ENCODE measurements around the gene ARHGEF16.

Gene ARHGEF16

DNA sequence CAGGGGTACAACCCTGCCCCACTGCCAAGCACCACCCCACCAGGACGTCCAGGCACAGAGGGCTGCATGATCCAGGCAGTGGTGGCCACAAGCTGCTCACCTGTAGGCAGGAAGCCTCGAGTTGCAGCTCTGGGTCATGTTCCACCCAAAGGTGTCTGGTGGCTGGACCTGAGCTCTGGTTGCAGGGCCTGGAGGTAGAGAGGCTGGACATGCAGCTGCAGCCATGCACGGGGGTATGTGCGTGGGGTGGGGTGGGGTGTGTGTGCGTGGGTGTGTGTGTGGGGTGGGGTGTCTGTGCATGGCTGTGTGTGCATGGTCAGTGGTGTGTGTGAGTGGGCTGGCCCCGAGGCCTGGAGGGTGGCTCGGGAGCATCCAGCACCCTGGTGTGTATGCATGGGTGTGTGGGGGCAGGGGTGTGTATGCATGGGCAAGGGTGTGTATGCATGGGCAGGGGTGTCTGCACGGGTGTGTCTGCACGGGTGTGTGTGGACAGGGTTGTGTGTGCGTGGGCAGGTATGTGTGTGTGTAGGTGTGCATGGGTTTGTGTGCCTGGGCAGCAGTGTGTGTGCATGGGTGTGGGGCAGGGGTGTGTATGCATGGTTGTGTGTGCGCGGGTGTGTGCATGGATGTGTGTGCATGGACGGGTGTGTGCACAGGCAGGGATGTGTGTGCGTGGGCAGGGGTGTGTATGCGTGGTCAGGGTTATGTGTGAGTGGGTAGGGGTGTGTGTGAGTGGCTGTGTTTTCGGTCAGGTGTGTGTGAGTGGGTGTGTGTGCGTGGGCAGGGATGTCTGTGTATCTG is 15.6 kb downstream of the ARHGEF16 start:
- no peak for DNase-seq

DNA sequence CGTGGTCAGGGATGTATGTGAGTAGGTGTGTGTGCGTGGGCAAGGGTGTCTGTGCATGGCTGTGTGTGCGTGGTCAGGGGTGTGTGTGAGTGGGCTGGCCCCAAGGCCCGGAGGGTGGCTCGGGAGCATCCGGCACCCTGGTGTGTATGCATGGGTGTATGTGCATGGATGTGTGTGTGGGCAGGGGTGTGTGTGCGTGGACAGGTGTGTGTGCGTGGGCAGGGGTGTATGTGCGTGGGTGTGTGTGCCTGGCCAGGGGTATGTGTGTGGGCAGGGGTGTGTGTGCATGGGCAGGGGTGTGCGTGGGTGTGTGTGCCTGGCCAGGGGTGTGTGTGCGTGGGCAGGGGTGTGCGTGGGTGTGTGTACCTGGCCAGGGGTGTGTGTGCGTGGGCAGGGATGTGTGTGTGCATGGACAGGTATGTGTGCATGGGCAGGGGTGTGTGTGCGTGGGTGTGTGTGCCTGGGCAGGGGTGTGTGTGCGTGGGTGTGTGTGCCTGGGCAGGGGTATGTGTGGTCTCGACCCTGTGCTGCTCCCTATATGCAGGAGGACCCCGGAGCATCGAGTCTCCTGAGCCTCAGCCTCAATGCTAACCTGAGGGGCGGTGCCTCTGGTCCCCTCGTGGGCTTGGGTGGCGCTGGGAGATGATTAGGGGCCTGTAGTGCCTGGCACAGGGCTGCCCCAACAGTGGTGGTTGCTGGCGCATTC is 16.3 kb downstream of the ARHGEF16 start:
- DNase-seq: no peak

DNA sequence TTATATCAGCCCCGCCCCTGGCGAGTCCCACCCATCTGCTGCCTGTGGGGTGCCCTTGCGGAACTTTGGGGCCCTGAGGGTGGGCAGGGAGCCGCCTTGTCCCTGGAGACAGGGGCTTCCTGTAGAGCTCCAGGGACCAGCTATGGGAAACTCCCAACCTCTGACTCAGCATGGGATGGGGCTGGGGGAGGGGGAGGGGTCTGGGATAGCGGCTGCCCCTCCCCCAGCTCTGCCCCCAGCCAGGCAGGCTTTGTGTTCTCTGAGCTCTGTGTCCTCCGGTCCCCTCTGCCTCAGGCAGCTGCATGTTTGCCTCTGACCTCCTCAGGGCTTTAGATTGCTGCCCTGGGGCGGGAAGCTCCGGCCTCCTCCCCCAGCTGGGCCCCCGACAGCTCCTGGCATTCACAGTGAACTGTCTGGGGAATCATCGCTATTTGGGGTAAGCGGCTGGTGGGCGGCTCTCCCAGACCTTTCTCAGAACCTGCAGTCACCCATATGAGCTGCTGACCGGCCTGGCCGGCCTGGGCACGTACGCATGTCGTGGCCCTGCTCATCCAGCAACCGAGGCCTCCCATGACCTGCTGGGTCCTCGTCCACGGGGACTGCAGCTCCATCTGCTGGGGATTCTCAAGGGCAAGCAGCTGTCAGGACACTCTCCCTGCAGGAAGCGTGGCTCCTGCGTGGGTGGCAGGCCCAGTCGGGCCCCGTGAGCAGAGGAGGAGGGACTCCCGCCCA is 17.1 kb downstream of the ARHGEF16 start:
- no peak for DNase-seq

DNA sequence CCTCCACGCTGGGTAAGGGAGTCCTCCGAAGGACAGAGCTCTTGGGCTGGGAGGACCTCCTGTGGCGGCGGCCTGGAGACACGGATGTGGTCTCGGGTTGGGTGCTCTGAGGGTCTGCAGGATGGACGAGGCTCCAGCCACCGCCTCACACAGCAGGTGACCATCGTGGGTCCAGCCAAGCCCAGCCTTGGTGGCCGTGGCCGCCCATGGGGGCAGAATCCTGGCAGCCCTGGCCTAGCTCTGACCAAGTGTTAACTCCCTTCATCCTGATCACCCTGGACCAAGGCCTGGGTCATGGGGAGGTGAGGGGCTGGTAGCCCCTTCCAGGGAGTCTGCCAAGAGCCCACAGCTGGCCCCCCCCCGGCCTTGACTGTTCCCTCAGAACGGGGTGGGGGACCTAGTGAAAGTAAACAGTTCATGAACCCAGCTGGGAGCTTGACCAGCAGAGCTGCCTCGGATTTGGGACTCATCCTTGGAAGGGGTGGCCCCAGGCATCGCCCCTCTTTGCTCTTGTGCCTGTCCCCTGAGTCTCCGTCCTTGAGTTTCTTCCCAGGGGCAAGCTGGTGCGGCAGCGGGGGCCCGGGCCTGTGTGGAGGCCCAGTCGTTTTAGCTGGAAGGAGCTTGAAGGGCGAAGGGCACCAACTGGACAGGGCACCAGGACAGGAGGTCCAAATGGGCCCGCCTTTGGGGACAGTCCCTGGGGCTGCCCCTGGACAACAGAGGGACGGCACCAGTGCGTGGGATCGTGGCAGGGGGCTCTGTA is 17.8 kb downstream of the ARHGEF16 start:
- DNase-seq: no peak

DNA sequence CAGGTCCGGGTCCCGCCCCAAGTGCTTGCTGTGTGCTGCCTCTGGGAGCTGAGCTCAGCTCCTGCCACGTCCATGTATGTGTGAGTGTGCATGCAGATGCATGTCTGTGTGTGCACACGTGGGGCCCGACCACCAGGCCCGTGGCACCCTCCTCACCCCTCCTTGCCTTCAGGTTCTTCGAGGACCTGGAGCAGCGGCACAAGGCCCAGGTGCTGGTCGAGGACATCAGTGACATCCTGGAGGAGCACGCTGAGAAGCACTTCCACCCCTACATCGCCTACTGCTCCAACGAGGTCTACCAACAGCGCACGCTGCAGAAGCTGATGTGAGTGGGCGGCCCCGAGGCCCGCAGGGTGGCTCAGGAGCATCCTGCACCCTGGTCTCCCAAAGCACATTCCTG is 18.4 kb downstream of the ARHGEF16 start:
- DNase-seq: no peak

DNA sequence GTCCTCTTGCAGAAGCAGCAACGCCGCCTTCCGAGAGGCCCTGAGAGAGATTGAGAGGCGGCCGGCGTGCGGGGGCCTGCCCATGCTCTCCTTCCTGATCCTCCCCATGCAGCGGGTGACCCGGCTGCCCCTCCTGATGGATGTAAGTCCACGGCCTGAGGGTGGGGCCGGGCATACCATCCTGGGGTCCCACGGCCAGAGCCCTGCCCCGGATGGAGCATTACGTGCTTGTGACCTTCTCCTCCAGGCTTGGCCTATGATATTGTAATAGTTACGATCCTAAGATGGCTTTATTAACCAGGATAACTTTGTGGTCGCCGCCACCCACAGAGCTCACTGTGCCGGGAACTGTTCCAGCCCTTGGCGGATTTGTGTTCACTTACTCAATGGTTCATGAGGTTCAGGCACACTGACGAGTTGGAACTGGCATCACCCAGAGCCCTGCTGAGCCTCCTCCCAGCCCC is 18.9 kb downstream of the ARHGEF16 start:
- DNase-seq: no peak

DNA sequence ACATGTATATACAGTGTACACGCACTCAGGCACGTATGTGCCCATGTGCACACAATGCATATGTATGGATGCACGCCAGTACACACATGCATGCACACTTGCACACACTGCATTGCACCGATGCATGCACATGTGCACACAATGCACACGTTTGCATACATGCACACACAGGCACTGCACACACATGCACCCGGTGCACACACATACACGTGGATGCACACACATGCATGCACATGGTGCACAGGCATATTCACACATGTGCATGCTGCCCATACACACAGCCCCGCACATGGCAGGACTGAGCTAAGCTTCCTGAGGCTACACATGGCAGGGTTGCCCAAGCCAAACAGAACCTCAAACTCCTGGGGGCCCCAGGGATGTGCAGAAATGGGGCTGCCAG is 19.6 kb downstream of the ARHGEF16 start:
- no peak for DNase-seq

DNA sequence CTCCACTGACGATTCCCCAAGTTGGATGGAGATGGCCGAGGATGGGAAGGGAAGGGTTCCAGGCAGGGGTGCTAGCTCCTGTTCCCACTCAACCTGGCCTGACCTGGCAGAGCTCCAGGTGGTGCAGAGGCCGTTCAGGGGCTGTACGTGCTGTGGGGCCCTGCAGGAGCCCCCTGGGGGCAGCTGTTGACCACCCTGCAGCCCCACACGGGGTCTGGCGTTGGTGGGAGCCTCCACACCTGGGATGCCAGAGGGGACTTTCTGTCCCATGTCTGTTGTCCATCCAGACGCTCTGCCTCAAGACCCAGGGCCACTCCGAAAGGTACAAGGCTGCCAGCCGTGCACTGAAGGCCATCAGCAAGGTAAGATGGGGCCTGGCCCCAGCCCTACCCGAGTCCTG is 20.0 kb downstream of the ARHGEF16 start:
- no peak for DNase-seq

DNA sequence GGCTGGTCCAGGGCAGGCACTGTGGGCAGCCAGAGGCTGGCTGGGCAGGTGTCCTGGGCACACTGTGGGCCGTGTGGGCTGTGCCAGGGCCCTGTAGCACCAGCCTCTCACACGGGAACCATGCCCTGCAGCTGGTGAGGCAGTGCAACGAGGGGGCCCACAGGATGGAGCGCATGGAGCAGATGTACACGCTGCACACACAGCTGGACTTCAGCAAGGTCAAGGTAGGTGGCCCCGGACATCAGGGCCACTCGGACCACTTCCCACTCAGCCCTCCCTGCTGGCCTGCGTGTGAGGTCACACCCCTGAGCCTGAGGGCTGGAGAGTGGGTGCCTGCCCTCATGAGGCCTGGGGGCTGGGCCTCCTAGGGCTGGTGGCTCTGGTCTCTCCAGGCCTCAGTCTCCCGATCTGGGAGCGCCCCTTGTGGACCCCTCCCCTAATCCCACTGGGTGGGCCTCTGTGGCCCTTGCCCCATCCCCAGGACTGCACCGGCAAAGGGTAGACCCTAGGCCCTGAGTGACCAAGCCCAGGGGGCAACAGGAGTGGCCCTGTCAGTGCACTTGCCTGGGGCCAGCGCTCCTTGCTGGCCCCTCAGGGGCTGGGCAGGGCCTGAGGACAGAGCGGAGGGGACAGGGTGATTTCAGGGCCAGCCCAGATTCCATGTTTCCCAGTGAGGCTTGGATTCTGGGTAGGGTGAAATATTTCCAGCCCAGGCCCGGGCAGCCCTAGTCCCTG is 21.5 kb downstream of the ARHGEF16 start:
- no peak for DNase-seq

DNA sequence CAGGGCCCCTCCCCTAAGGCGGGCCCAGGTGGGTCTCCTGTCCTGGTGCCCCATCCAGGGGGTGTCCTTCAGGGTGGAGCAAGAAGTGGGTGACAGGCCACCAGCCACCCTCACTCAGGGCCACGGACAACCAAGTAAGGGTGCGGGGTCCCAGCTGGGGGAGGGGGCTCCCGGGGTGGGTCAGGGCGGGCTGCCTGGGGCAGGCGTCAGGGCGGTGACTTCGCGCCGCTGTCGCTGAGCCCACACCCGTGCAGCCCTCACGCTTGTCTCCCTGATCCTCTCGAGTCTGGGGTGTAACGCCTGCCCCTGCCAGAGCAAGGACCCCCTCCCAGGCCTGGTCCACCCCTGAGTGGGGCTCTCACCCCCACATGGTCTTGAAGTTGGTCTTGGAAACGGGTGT is 22.2 kb downstream of the ARHGEF16 start:
- no peak for DNase-seq

DNA sequence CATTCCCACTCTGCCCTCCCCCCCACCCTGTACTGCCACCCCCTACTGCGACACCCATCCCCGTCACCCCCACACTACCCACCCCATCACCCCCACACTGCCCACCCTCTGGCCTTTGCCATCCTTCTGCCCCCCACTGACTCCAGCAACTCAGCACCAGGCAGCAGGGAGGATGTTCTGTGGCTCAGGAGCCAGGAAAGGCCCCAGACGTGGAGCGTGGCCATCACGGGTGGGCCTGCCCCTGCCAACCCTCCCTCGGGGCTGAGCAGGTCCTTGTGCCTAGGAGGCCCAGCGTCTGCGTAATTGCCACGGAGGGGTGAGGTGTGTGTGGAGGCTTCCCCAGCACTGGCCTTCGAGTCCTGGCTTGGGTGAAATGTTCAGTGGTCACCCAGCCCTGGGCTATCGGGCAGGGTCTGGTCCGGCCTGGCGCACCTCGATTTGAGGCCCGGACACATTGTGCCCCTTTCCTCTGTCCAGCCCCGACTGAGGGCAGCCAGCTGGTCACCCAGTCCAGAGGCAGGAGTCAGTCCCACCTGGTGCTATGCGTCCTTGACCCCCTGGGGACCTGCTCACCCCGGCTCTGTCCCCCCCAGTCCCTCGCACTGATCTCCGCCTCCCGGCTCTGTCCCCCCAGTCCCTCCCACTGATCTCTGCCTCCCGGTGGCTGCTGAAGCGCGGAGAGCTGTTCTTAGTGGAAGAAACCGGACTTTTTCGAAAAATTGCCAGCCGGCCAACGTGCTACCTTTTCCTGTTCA is 23.0 kb downstream of the ARHGEF16 start:
- no peak for DNase-seq

DNA sequence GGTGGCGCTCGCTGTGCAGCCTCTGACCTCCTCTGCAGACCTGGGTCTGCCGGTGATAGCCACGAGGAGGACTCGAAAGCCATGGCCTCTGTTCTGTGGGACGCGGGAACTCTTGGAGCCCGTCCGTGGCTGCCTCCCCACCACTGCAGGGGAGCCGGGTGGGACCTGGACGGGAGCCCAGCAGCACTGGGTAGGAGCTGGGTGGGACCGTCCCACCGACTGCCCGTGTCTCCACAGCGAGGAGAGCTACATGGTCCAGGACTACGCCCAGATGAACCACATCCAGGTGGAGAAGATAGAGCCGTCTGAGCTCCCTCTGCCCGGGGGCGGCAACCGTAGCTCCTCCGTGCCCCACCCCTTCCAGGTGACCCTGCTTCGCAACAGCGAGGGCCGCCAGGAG is 23.7 kb downstream of the ARHGEF16 start:
- no peak for DNase-seq

DNA sequence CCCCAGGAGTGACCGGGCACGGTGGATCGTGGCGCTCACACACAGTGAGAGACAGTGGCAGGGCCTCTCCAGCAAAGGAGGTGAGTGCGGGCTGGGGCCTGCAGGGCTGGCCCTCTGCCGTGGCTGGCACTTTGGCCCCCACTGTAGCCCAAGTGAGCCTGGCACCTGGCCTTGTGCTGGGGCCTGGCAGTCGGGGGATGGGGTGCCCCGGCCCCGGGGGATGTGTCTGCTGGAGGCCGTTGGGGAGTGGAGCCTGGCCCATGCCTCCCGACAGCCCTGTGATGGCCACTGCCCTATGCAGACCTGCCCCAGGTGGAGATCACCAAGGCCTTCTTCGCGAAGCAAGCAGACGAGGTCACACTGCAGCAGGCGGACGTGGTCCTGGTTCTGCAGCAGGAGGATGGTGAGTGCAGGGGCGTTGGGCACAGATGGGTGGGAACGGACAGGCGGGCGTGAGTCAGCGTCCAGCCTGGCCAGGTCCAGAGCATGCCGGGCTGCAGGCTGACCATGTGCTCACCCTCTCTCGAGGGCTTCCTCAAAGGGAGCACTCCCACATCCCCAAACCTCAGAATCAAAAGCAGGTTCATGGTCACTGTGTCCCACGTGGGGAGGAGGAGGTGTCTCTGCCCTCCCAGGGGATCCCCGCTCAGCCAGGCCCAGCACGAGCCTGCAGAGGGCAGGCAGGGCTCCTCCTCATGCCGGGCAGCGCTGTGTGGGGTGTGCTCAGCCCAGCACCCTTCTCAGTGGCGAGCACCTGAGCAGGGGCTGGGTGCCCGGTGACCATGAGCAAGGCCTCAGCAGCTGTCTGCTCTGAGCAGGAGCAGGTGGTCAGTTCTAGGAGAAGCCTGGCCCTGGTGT is 25.3 kb downstream of the ARHGEF16 start:
- DNase-seq: no peak

DNA sequence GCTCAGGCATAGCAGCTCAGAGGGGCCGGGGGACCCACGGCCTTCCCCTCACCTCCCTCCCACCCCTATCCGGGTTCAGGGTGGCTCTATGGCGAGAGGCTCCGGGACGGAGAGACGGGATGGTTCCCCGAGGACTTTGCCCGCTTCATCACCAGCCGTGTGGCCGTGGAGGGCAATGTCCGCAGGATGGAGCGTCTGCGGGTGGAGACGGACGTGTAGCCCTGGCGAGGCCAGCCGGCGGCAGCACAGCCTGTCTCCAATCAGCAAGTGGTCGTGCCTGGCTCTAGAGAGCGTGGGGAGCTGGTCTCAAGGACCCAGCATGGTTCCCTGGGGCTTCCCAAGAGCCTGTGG is 25.9 kb downstream of the ARHGEF16 start:
- no peak for DNase-seq

DNA sequence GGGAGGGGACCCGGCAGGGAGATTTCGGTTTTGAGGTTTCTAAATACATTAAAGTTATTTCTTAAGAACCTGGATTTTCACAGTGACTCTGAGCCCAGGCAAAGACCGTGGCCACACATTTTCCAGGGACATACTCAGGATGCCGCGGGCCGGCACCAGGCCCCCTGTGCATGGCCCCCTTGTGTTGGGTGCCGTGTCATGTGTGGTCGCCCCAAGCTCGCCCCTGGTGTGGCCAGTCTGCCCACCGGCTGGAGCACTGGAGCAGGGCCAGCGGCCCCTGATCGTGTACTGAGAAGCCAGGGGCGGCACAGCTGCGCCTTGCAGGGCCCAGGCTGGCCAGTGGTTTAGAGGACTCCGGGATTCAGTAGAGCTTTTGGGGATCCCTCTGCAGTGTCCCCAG is 26.6 kb downstream of the ARHGEF16 start:
- DNase-seq: no peak

DNA sequence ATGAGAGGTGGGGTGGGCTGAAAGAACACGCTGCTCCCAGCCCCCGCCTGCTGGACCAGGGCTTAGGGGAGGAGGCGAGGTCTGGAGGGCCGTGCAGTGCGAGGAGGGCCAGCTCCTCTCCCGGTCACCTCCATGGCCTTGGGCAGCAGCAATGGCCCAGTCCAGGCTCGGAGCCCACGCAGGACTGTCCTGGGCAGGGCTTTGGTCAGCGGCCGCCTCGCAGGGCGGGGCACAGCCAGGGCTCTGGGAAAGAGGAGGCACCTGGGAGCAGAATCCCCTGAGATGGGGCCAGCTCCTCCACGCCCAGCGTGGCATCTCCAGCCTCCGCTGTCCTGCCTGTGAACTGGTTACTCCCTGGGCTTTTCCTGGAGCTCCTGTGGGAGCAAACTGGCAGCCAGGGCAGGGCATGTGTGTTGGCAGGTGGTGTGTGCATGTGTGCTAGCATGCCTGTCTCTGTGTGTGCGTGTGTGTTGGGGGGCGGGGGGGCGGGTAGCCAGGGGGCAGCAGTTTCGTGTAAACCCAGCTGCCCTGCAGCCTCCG is 27.4 kb downstream of the ARHGEF16 start:
- no peak for DNase-seq

DNA sequence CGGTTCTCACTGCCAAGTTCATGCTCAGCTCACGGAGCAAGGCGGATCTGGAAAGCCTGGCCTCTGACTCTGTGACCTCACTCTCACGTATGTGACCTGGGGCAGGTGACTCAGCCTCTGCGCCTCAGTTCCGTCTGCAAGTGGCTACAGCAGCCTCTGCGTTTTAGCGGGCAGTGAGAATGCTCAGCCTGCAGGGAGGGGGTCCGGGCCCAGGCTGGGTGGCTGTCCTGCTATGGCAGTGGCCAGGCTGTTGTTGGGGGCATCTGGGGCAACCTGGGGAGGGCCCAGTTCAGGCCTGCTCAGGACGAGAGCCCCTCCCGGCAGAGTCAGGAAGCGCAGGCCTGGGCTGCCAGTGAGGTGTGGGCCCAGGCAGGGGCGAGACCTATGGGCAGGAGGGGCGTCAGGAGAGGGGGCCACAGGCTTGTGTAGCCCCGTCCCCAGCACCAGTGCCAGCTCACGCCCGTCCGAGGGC is 27.9 kb downstream of the ARHGEF16 start:
- no peak for DNase-seq

DNA sequence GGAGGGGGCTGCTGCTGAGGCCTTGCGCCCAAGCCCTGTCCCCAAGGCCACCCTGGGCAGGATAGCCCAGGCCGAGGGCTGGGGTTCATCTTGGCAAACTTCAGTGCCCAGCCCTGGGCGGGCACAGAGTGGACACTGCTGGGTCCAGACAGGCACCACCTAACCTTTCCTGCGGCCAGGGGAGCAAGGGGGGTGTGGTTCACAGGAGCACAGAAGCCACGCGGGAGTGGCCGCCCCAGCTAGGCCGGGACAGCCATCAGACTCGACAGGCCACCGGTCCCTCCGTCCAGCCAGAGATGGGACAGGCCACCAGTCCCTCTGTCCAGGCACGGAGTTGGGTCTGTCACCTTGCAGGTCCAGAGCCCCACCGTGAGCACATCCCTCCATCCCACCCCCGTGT is 28.9 kb downstream of the ARHGEF16 start:
- DNase-seq: no peak

DNA sequence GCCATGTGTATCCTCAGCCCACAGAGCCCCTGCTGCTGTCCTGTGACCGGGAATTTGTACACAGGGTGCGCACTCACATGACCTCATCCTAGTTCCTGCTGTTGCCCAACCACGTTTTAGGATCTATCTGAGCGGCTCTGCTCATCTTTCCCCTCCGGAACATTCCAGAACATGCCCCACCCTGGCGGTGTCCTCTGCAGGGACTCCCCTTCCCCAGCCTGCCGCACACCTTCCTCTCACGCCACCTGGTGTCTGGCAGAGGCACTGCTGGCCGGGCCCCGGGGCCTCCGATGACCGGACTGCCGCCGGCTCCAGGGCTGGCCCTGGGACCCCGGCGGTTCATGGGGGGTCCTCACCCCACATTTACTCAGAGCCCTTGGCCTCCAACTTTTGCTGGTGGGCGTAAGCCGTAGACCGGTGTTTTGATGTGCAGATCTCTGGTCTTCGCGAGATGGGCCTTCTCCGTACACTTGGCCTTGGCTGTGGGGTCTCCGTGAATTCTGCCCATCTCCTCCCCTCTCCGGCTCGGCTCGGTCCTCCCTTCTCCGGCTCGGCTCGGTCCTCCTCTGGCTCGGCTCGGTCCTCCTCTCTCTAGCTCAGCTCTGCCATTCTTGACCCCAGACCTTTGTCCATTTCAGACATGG is 29.5 kb downstream of the ARHGEF16 start:
- DNase-seq: no peak

DNA sequence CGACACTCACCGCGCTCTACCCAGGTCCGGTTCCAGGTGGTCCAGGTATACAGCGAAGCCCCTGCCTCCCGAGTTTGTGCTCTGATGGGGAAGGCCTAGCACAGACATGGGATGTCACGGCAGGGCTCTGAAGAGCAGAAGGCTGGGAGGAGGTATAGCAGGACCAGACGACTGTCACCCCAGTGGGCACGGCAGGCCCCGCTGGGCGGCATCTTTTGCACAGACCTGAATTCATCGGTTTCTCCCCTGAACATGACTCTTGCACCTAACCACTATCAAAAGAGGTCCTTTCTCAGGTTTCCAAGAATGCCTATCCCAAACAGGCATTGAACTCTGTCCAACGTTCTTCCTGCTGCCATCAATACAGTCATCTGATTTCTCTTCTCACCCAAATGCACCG is 30.6 kb downstream of the ARHGEF16 start:
- no peak for DNase-seq
